Fibroblast of peridontal ligament (primary cell): ENCODE results near the gene KLF5.

Experiments
- DNase-seq: peaks from one replicate; pipeline ENCODE4 v3.0.0-alpha.2; 2010; ENCODE audit errors: extremely low read depth

The KLF5 gene

GRCh38 chr13:73059460-73060250 is 850 bp downstream of the KLF5 start:
- no peak for DNase-seq

- peak; percentile 78 for DNase-seq
Measured at GRCh38 chr13:73060251-73061160, 1.7 kb downstream of the KLF5 start.

GRCh38 chr13:73061473-73061872 is 2.7 kb downstream of the KLF5 start:
- DNase-seq: no peak

GRCh38 chr13:73061876-73062275 is 3.1 kb downstream of the KLF5 start:
- DNase-seq: no peak

- no peak for DNase-seq
Measured at GRCh38 chr13:73062468-73062867, 3.7 kb downstream of the KLF5 start.

GRCh38 chr13:73063166-73063565 is 4.4 kb downstream of the KLF5 start:
- no peak for DNase-seq

- no peak for DNase-seq
Measured at GRCh38 chr13:73065036-73065435, 6.2 kb downstream of the KLF5 start.

- DNase-seq: no peak
Measured at GRCh38 chr13:73065665-73066340, 7.0 kb downstream of the KLF5 start.

- no peak for DNase-seq
Measured at GRCh38 chr13:73069206-73069805, 10.5 kb downstream of the KLF5 start.

- no peak for DNase-seq
Measured at GRCh38 chr13:73070451-73071098, 11.8 kb downstream of the KLF5 start.

- no peak for DNase-seq
Measured at GRCh38 chr13:73072239-73072900, 13.6 kb downstream of the KLF5 start.

- DNase-seq: no peak
Measured at GRCh38 chr13:73073050-73073449, 14.2 kb downstream of the KLF5 start.

- no peak for DNase-seq
Measured at GRCh38 chr13:73074014-73074413, 15.2 kb downstream of the KLF5 start.

GRCh38 chr13:73074926-73075325 is 16.1 kb downstream of the KLF5 start:
- DNase-seq: no peak

- DNase-seq: no peak
Measured at GRCh38 chr13:73075546-73075945, 16.7 kb downstream of the KLF5 start.

- DNase-seq: no peak
Measured at GRCh38 chr13:73075954-73076353, 17.1 kb downstream of the KLF5 start.

- no peak for DNase-seq
Measured at GRCh38 chr13:73077865-73078264, 19.1 kb downstream of the KLF5 start.

GRCh38 chr13:73079359-73079758 is 20.6 kb downstream of the KLF5 start:
- DNase-seq: no peak

GRCh38 chr13:73081256-73081915 is 22.6 kb downstream of the KLF5 start:
- DNase-seq: no peak

- no peak for DNase-seq
Measured at GRCh38 chr13:73082471-73082870, 23.7 kb downstream of the KLF5 start.
